ENCODE measurements around the gene PDE6B.

The PDE6B gene

GRCh38 chr4:622071-622995, 3.0 kb upstream of the PDE6B start:
- no peak overlapping the region for H3K4me3 ChIP-seq (ENCODE audit: control insufficient read depth, low read depth, low read length)
- DNase-seq (ENCODE audit: low read depth) = peak; percentile 19
- no peak for TF ChIP-seq CTCF (conservative IDR thresholded peaks at IDR 0.05; ENCODE audit: control insufficient read depth, insufficient read depth, low read depth, low read length)

GRCh38 chr4:622996-623913, 2.1 kb upstream of the PDE6B start:
- TF ChIP-seq CTCF (conservative IDR thresholded peaks at IDR 0.05; ENCODE audit: control insufficient read depth, insufficient read depth, low read depth, low read length) = no peak
- H3K4me3 ChIP-seq (ENCODE audit: control insufficient read depth, low read depth, low read length) = no peak overlapping the region
- DNase-seq (ENCODE audit: low read depth) = no peak

GRCh38 chr4:623914-624566, 1.3 kb upstream of the PDE6B start:
- TF ChIP-seq CTCF (conservative IDR thresholded peaks at IDR 0.05; ENCODE audit: control insufficient read depth, insufficient read depth, low read depth, low read length) = no peak
- no peak overlapping the region for H3K4me3 ChIP-seq (ENCODE audit: control insufficient read depth, low read depth, low read length)
- DNase-seq (ENCODE audit: low read depth) = no peak

- H3K4me3 ChIP-seq (ENCODE audit: control insufficient read depth, low read depth, low read length) = no peak overlapping the region
- DNase-seq (ENCODE audit: low read depth) = no peak
- TF ChIP-seq CTCF (conservative IDR thresholded peaks at IDR 0.05; ENCODE audit: control insufficient read depth, insufficient read depth, low read depth, low read length) = no peak
These were observed 323 bp downstream of the PDE6B start for GRCh38 chr4:625631-626161.

- no peak overlapping the region for H3K4me3 ChIP-seq (ENCODE audit: control insufficient read depth, low read depth, low read length)
- TF ChIP-seq CTCF (conservative IDR thresholded peaks at IDR 0.05; ENCODE audit: control insufficient read depth, insufficient read depth, low read depth, low read length) = no peak
- no peak for DNase-seq (ENCODE audit: low read depth)
These were observed 1.1 kb downstream of the PDE6B start for GRCh38 chr4:626201-627091.
